ENCODE data around the gene SH3RF1. TPM values are rescaled to one million over a fixed set of nuclear protein-coding genes. Genes with fewer than 3 reads are reported as not detected.

The SH3RF1 gene
- total RNA-seq, 1 experiment from 2014 or later: 16.6 TPM

GRCh38 chr4:169286562-169287301, 16.0 kb upstream of the SH3RF1 start:
- H3K27me3 Mint-ChIP-seq (ENCODE audit: low read depth): no peaks in the 10 kb centered on the region
- H3K9me3 Mint-ChIP-seq: peaks cover 7% of the 10 kb centered on the region
- peak; percentile 63 for ATAC-seq
- POLR2A ChIA-PET: no interaction called here
- DNase-seq (ENCODE audit: low spot score): peak; percentile 23
- no peak for TF ChIP-seq ATF1 (CRISPR knock-in tag; IDR thresholded peaks at IDR 0.05)
- 0 out of 2 replicates have a peak, but pooled peaks have one; percentile 26 for TF ChIP-seq CTCF (IDR thresholded peaks at IDR 0.05)
- no peak overlapping the region for H3K27ac Mint-ChIP-seq
- H3K36me3 Mint-ChIP-seq: no peaks in the 10 kb centered on the region
- CTCF ChIA-PET: interaction anchor here (0.6 to 1.0 kb wide), 2 partner anchors 9 to 14 kb away, joined by 3 to 4 read pairs; no protein-coding TSS in a partner anchor
- no peak overlapping the region for H3K4me3 Mint-ChIP-seq
- H3K4me1 Mint-ChIP-seq: peaks cover 9% of the 10 kb centered on the region; the same call in 1 of the 2 replicates

- ATAC-seq (no peak), DNase-seq (ENCODE audit: low spot score) (no peak)
- ChIA-PET CTCF (no interaction called here), POLR2A (no interaction called here)
- Mint-ChIP-seq H3K27me3 (ENCODE audit: low read depth) (no peaks in the 10 kb centered on the region), H3K27ac (no peak overlapping the region), H3K4me3 (no peak overlapping the region), H3K36me3 (no peaks in the 10 kb centered on the region), H3K4me1 (peaks cover 5% of the 10 kb centered on the region; the same call in 1 of the 2 replicates), H3K9me3 (peaks cover 7% of the 10 kb centered on the region)
- TF ChIP-seq ATF3 (CRISPR knock-in tag; conservative IDR thresholded peaks at IDR 0.05) (no peak), PRDM15 (CRISPR knock-in tag; IDR thresholded peaks at IDR 0.05) (no peak), HMGA2 (CRISPR knock-in tag; IDR thresholded peaks at IDR 0.05) (no peak), NFATC4 (CRISPR knock-in tag; IDR thresholded peaks at IDR 0.05) (no peak), ETV6 (CRISPR knock-in tag; IDR thresholded peaks at IDR 0.05) (no peak), NR3C1 (CRISPR knock-in tag; conservative IDR thresholded peaks at IDR 0.05; ENCODE audit: low read depth) (no peak), NFYB (CRISPR knock-in tag; conservative IDR thresholded peaks at IDR 0.05; ENCODE audit: low read depth) (no peak), ZNF423 (CRISPR knock-in tag; IDR thresholded peaks at IDR 0.05) (no peak), ZNF671 (CRISPR knock-in tag; IDR thresholded peaks at IDR 0.05) (no peak), E2F1 (CRISPR knock-in tag; IDR thresholded peaks at IDR 0.05) (no peak), MLX (CRISPR knock-in tag; IDR thresholded peaks at IDR 0.05) (no peak), TP53 (CRISPR knock-in tag; IDR thresholded peaks at IDR 0.05) (no peak), FOXP1 (CRISPR knock-in tag; IDR thresholded peaks at IDR 0.05; ENCODE audit: borderline replicate concordance) (no peak), JAZF1 (CRISPR knock-in tag; IDR thresholded peaks at IDR 0.05) (no peak)
These were observed 12.4 kb upstream of the SH3RF1 start for GRCh38 chr4:169283114-169283509.
